Psoas muscle (tissue), 8 donors: ENCODE results near the gene EDNRA. TPM values are rescaled to one million over a fixed set of nuclear protein-coding genes. Genes with fewer than 3 reads are reported as not detected.

Experiments used
- ATAC-seq, 4 donors: fragments of 200-7000 bp; cut with Tn5 transposase; one replicate each; pipeline ENCODE4 v1.9.1; 2020; ENCODE audit warnings: moderate library complexity in 3 of 4, mild to moderate bottlenecking in 2 of 4
- DNase-seq, 2 donors: peaks; one replicate each; pipeline ENCODE4 v3.0.0-alpha.2; 2020
- H3K27ac ChIP-seq: fragments of 200-600 bp; one replicate; pipeline ENCODE4 v1.8.0; 2022
- H3K27me3 ChIP-seq, 3 donors: fragments of 200-600 bp in 1 of 3; one replicate each; pipeline versions ENCODE4 v1.6.1 to v1.8.0; 2013 to 2022; ENCODE audit warnings: low read length in 2 of 3, mild to moderate bottlenecking in 2 of 3, moderate library complexity in 1 of 3; ENCODE audit not compliant: insufficient read depth in 3 of 3
- H3K36me3 ChIP-seq, 2 donors: fragments of 200-600 bp in 1 of 2; one replicate each; pipeline versions ENCODE4 v1.6.1 to v1.8.0; 2013 to 2022; ENCODE audit warnings: low read depth in 1 of 2, mild to moderate bottlenecking in 1 of 2, moderate library complexity in 1 of 2; ENCODE audit not compliant: insufficient read depth in 1 of 2
- H3K4me1 ChIP-seq: fragments of 200-600 bp; one replicate; pipeline ENCODE4 v1.8.0; 2022
- H3K4me3 ChIP-seq: fragments of 200-600 bp; one replicate; pipeline ENCODE4 v1.8.0; 2022; ENCODE audit warnings: mild to moderate bottlenecking
- H3K9me3 ChIP-seq: fragments of 200-600 bp; one replicate; pipeline ENCODE4 v1.8.0; 2022
- CTCF ChIP-seq: fragments of 200-600 bp; IDR thresholded peaks from one replicate; pipeline ENCODE4 v1.8.0; 2022; ENCODE audit warnings: antibody characterized with exemption
- WGBS, 3 donors: extraction: QIAGEN DNeasy Blood & Tissue Kit; methylation state at CpG; one replicate each; pipeline versions ENCODE4 v1.1.6 to v1.1.7; 2013; 5-methylcytosine and 5-hydroxymethylcytosine counted together
- intact Hi-C, 2 donors: fragments of 100-400 bp; cut with DNase I; formaldehyde crosslinking; loops; one replicate each; pipeline versions ENCODE4 v1.11.0 to v1.14.2; 2022
- polyA plus RNA-seq, 3 donors: library from polyadenylated mRNA; stranded (reverse); fragments of 200-250 nt; gene quantifications; one replicate each; pipeline ENCODE4 v1.2.3, GENCODE V29; 2013
- total RNA-seq, 4 donors: library from RNA; stranded (reverse); fragmentation: NEBNext Ultra II Directional in 2 of 4; extraction: Animal tissue kit (Norgen Biotek cat#: 25700) in 2 of 4; gene quantifications; one replicate each; pipeline versions ENCODE4 v1.2.1 to v1.2.4, GENCODE V29; 2021 to 2023
- donor health status: healthy with polysubstance abuse.
- donor health status: DM: no; HTN: no; CAD: no; lungs with moderate emphysema.
- donor health status: Bipolar disorder and iron deficiency.
- donor health status: healthy.
- donor health status: DM: yes; HTN: yes; CAD: no.
- donor health status: DM: no; HTN: no; CAD: no.
- donor health status: DM: no; HTN: no; CAD: no.
- donor health status: DM: yes; HTN: yes; CAD: no.

Gene EDNRA
- total and polyA plus RNA-seq, 7 donors: 0.86 to 5.8 (median 1.8) TPM

GRCh38 chr4:147547314-147548056, 66.6 kb downstream of the EDNRA start:
- intact Hi-C loops: no loop called here
- no peak for DNase-seq
- 81 to 93% (median 83%) methylated on average over 4 of the region's 4 CpGs for WGBS, 3 donors

GRCh38 chr4:147548256-147548655, 67.4 kb downstream of the EDNRA start:
- no peak overlapping the region for H3K4me3 ChIP-seq
- H3K27me3 ChIP-seq: no peaks in the 10 kb centered on the region
- no peak overlapping the region for H3K27ac ChIP-seq
- H3K36me3 ChIP-seq: no peaks in the 10 kb centered on the region
- 70 to 78% (median 76%) methylated on average over 2 of the region's 2 CpGs for WGBS, 3 donors
- no peak for DNase-seq
- no peak for ATAC-seq
- no peak for TF ChIP-seq CTCF
- no peaks in the 10 kb centered on the region for H3K9me3 ChIP-seq
- H3K4me1 ChIP-seq: no peaks in the 10 kb centered on the region
- intact Hi-C loops: no loop called here

More at GRCh38 chr4:147547314-147548056, 66.6 kb downstream of the EDNRA start:
- Histone ChIP-seq H3K4me3 (no peak overlapping the region), H3K27me3 (no peaks in the 10 kb centered on the region), H3K27ac (no peak overlapping the region), H3K4me1 (no peaks in the 10 kb centered on the region), H3K36me3 (no peaks in the 10 kb centered on the region), H3K9me3 (no peaks in the 10 kb centered on the region)
- no peak for TF ChIP-seq CTCF
- ATAC-seq: no peak

GRCh38 chr4:147550626-147551246, 69.8 kb downstream of the EDNRA start:
- no peak for DNase-seq
- intact Hi-C loops: no loop called here
- Histone ChIP-seq H3K4me3 (no peak overlapping the region), H3K27me3 (no peaks in the 10 kb centered on the region), H3K4me1 (no peaks in the 10 kb centered on the region), H3K36me3 (no peaks in the 10 kb centered on the region), H3K9me3 (no peaks in the 10 kb centered on the region), H3K27ac (no peak overlapping the region)
- 21 to 26% (median 24%) methylated on average over 8 of the region's 8 CpGs for WGBS, 3 donors
- TF ChIP-seq CTCF: no peak
- peak in 1 of 4 donors; percentile 19 for ATAC-seq

GRCh38 chr4:147560625-147561024, 79.7 kb downstream of the EDNRA start:
- Histone ChIP-seq H3K9me3 (no peaks in the 10 kb centered on the region), H3K27ac (no peak overlapping the region), H3K4me1 (no peaks in the 10 kb centered on the region), H3K36me3 (no peaks in the 10 kb centered on the region), H3K27me3 (no peaks in the 10 kb centered on the region), H3K4me3 (no peak overlapping the region)
- intact Hi-C loops: no loop called here
- no peak for TF ChIP-seq CTCF
- no peak for ATAC-seq
- 87 to 91% (median 90%) methylated on average over 4 of the region's 4 CpGs for WGBS, 3 donors
- no peak for DNase-seq
